GM21528 (cell line): ENCODE results near the gene CCDC188.

ENCODE experiments used
- ATAC-seq: cut with Tn5 transposase; IDR thresholded peaks from one replicate; pipeline ENCODE4 v1.9.1; 2021; ENCODE audit warnings: mild to moderate bottlenecking, moderate library complexity; ENCODE audit not compliant: unreplicated experiment, low FRiP score

The CCDC188 gene

GRCh38 chr22:20150381-20151275 lies at the start of gene CCDC188:
CCDC188 (minus strand) TSS chr22:20151055; CDS start chr22:20150986, 69 bp downstream.
- no peak for ATAC-seq

- no peak for ATAC-seq
Measured at GRCh38 chr22:20199906-20200305, 49.1 kb upstream of the CCDC188 start.

- ATAC-seq = no peak
Measured at GRCh38 chr22:20199413-20199842, 48.6 kb upstream of the CCDC188 start.

DNA sequence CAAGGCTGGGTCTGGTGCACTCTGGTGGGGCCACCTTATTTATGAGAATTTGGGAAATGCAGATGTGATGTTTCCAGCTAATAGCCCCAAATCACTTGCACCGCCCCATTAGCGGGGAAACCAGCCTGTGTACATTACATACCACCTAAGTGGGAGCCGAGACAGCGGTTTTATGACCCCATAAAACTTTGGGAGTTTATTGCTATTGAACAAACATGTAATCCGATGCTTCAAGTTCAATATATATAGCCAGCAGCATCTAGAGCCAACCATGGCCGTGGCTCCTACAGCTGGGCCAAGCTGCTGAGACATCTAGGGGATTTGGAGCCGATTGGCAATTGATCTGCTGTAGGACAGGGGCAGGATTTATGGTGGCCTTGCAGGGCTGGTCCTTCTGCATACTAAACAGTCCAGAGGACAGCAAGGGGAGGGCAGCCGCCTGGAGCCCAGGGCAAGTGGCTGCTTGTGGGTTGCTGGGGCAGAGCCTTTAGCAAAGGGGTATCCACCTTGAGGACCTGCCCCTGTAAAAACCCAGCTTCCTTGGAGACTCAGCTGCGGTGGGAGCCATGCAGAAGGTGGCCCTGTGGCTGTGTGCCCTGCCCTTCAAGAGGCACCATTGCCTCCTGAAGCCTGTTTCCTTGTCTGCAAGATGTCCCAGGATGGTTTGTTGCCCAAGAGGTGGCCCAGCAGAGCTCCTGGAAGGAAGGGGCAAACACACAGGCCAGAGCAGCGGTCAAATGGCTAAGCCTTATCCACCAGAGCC lies 47.9 kb upstream of the CCDC188 start:
- ATAC-seq = no peak

DNA sequence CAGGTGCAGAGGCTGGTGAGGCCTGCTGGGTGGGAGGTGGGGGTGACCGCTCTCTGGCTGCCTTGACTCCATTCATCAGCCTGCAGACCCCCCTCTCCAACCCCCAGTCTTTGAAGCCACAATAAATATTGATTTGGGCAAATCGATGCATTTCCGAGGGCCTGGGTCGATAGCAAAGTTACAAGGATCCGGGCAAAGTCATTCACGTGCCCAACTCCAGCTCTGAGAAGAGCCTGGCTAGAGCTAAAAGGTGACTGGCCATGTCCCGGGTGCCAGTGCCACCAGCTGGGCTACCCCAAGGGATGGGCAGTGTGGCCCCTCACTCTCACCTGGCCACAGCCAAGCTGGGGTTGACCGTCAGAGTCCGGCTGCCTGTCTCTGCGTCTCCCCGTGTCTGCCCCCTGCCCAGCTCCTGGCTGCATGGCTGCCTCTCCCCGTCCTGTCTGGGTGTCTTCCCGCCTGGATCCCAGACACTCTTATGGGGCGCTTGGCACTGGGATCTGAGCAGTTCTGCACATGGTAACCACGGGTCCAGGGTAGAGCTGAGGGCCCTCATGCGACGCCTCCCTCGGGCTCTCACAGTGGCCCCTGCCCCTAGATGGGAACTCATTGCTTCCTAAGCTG lies 46.7 kb upstream of the CCDC188 start:
- no peak for ATAC-seq

GRCh38 chr22:20196094-20196842 lies 45.4 kb upstream of the CCDC188 start:
- no peak for ATAC-seq

DNA sequence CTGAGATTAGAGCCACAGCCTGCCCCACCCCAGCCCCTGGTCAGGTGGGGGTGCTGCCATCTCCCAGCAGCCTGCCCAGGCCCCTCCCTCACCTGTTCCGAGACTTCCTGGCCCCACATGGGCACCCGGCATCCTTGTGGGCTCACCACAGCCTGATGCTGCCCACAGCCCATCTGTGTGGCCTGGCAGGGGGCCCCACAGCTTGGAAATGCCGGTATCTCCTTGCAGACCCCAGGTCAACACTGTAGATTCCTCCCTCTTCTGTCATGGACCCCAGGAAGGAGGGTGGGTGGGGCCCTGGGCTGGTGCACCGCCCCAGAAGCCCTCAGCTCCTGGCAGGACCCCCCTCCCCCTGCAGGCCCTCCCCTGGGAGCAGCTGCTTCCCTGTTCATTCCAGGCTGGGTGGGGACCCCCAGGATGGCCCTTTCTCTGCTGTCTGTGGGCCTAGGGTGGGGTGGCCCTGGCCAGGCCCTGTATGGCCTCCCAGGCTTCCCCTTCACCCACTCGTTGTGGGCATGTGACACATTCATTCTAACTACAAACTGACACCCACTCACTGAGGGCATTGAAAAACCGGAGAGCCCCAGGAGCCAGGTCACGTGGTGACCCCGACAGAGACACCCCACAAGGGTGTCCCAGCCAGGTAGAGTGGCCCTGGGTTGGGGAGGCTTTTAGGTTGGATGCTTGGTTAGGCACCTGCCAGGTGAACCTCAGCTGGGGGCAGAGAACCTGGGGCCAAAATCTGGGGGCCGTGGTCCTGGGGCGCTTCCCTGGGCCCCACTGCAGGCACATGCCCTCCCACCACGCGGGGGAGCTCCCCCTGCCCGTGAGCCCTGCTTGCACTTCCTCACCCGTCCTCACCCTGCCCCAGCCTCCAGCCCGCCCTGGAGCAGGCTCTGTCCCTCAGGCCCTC lies 44.1 kb upstream of the CCDC188 start:
- no peak for ATAC-seq

GRCh38 chr22:20193761-20194494 lies 43.1 kb upstream of the CCDC188 start:
- no peak for ATAC-seq

- ATAC-seq = no peak
Measured at GRCh38 chr22:20192972-20193760, 42.3 kb upstream of the CCDC188 start.

DNA sequence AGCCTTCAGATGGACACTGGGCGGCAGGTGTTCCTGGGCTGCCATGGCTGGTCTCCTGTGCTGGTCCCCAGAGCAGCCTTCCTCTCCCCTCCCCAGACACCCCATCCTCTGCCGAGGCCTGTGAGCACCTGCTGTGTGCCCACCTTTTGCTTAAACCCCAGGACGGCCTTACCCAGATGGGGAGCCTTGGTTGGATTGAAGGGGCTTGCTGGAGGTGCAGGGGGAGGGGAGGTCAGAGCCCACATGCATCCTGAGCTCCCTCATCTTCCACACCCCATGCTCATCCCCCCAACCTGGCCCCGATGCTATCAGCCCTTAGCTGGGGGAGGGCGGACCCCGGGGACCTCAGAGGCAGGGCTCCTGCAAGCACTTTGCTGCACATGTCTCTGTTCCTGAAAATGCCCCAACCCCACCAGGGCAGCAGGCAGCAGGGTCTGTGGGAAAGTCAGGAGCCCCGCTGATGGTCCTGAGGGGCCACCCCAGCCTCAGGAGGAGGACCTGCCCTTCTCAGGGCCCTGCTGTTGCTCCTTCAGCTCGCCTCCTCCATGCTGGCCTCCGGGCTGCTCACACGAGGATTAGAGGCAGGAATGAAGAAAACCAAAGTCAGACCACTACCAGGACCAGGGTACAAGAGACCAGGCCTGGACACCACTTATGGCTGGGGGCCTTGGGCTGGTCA lies 41.6 kb upstream of the CCDC188 start:
- no peak for ATAC-seq

DNA sequence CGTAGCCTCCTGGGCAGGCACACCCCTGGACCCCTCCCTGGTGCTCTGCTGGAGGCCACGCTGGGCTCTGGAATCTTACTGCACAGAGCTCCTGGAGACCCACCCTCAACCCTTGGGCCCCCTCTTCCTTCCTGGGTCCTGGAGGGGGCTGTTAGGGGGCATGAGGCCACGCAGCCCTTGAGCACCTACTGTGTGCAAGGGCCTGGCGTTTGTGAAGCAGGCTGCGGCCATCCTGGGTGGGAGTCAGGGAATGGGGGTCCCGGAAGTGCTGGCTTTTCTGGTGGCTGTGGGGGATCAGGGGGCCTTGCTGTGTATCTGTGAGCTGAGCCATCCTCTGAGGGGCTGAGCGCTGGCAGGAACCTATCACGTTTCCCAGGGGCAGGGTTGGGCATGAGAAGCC lies 40.9 kb upstream of the CCDC188 start:
- ATAC-seq = no peak

DNA sequence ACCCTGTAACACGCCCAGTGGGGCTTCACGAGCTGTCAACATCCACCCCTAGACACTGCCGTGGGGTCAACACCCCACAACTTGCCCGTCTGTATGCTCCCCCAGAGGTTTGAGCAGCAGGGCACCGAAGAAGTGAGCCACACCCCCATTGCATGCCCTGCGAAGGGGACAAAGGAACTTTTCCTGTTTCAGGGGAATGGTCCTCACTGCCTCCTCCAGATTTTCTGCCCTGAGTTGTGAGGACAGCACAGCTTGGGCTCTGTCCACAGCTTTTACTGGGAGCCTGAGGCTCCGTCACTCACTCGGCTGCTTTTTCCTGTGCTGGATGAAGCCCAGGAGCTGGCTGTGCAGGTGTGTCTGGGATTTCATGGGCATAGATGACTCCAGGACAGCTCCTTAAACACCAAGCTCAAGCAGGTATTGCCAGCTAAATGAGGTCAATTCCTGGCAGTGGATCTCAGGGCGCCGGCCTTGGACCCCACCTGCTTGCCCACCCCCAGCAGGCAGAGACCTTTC lies 40.2 kb upstream of the CCDC188 start:
- no peak for ATAC-seq

DNA sequence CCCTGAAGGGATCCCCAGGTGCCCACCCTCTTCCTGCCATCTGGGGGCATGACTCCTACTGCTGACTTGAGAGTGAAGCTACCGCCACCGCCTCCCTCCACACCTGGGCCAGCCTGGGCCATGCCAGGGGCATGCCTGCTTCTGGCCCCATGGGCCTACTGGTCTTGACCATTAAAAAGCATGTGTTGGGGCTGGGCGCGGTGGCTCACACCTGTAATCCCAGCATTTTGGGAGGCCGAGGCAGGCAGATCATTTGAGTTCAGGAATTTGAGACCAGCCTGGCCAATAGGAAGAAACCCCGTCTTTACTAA lies 37.7 kb upstream of the CCDC188 start:
- ATAC-seq = no peak

DNA sequence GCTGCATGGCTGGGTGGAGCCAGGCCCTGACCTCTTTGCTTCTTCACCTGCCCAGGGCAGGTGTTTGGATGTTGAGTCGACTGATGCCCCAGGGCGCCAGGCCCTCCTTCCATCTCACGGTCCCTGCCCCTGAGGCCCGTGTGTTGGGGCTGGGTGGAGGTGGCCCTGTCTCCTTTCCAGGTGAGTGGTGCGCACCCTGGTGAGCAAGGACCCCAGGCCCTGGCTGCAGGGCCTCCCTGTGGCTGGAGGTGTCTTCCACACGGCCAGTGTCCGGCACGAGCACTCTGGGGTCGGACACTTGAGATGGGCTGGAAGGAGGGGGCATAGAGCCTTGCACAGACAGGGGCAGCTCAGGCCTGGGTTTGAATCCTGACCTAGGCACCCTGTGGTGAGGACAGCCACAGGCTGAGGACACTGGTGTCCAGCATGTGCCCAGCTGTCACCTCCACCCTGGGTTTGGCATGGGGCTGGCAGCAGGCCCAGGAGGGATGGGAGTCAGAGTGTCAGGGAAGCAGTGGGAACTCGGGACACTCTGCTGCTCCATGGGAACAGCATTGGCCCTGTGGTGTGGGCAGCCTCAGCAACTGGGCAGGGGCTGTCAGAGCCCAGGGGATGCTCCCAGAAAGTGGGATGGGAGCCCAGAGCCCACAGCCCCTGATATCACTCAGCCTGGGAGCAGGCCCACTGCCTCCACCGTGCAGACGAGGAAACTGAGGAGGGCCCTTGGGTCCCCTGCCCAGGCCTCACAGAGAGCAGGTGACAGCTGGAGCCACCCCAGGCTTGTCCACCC lies 37.1 kb upstream of the CCDC188 start:
- ATAC-seq = no peak

DNA sequence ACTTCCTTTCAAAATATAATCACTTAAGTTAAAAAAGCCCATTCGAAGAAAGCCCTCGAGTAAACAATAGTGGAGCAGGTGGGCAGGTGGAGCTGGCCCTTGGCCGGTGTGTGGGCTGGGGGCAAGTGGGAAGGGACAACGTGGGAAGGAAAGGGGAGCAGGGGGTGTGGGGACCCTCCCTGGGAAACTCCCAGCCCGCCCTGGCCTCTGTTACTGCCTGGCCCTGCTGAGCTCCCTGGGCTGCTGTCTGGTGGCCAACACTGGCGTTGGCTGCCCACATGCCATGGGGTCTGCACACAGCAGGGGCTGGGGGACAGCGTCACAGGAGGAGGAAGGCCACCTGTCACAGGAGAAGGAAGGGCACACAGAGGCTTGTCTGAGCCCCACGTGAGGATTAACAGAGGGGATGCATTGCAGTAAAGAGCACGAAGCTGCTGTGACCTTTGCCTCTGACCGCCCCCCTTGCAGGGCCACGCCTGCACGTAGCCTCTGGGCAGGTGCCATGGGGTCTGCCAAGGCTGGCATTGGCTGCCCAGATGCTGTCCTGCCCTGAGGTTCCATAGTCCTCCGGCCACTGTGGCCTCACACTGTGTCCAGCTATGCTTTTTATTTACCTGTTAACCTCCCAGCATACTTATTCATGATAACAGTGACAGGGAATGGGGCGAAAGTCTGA lies 36.2 kb upstream of the CCDC188 start:
- no peak for ATAC-seq
